BJ (cell line): ENCODE data around the gene PTGR2. TPM values are rescaled to one million over a fixed set of nuclear protein-coding genes. Genes with fewer than 3 reads are reported as not detected.

Experiments
- CTCF ChIA-PET: fragments of 350-600 bp; formaldehyde crosslinking; extraction: SDS; loops from one replicate; lab custom pipeline; 2021; ENCODE audit warnings: antibody characterized with exemption, inconsistent platforms; lab: Yijun Ruan, JAX
- POLR2A ChIA-PET: fragments of 300-600 bp; sonication (Branson Sonifier 250); formaldehyde crosslinking; extraction: SDS; loops from one replicate; lab custom pipeline; 2021; ENCODE audit warnings: antibody characterized with exemption; lab: Charles Lee
- DNase-seq: peaks from one replicate; pipeline ENCODE4 v3.0.0-alpha.2; 2011; ENCODE audit warnings: low read depth
- H3K27me3 ChIP-seq: 2 replicates; pipeline ENCODE4 v1.6.0; 2011; ENCODE audit warnings: low read length; ENCODE audit not compliant: control insufficient read depth, insufficient read depth
- H3K36me3 ChIP-seq: 2 replicates; pipeline ENCODE4 v1.5.1; 2011; ENCODE audit warnings: low read length; ENCODE audit not compliant: control insufficient read depth, insufficient read depth
- H3K4me3 ChIP-seq: 2 replicates; pipeline ENCODE4 v1.5.1; 2011; ENCODE audit warnings: low read depth, mild to moderate bottlenecking, control low read depth, low read length
- polyA plus RNA-seq: library from polyadenylated mRNA; depleted of rRNA; stranded (reverse); fragments of >200 nt; gene quantifications from 2 replicates; pipeline ENCODE4 v1.2.3, GENCODE V29; 2011
- TF ChIP-seq, protein P1 (sequence below): IDR thresholded peaks from 2 replicates; pipeline ENCODE4 v1.5.1; 2011; ENCODE audit warnings: low read depth, mild to moderate bottlenecking, control low read depth, inconsistent platforms, low read length, moderate library complexity; ENCODE audit not compliant: insufficient read depth

PTGR2 gene
- polyA plus RNA-seq, 1 experiment = 1.3 TPM

DNA sequence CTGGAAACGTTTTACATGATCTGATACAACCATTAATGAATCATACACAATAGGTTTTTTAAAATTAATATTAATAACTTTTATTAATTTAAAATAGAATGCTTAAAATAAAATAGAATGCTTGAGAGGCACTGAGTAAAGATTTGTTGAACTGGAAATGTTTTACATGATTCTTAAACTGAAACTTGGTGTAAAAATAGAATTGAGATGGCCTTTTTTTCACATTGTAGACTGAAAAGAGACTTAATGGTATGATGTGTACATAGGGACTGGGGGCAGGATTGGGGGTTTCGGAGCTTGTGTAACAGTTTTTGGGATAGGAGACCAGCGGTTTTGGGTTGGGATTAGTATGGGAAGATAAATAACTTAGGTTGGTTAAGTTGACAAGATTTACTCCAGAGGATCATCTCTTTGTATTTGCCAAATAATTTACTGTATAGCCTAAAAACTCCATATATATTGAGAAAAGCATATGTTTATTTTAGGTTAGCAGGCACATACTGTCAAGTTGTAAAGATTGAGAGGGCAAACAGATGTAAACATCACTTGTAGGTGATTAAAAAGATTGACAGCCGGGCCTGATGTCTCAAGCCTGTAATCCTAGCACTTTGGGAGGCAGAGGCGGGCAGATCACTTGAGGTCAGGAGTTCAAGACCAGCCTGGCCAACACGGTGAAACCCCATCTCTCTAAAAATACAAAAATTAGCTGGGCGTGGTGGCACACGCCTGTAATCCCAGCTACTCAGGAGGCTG, 33.0 kb downstream of the PTGR2 start:
- Histone ChIP-seq H3K27me3 (no peaks in the 10 kb centered on the region), H3K36me3 (no peaks in the 10 kb centered on the region), H3K4me3 (no peak overlapping the region)
- CTCF ChIA-PET = no interaction called here
- POLR2A ChIA-PET = no interaction called here
- DNase-seq = no peak
- TF ChIP-seq, protein P1, sequence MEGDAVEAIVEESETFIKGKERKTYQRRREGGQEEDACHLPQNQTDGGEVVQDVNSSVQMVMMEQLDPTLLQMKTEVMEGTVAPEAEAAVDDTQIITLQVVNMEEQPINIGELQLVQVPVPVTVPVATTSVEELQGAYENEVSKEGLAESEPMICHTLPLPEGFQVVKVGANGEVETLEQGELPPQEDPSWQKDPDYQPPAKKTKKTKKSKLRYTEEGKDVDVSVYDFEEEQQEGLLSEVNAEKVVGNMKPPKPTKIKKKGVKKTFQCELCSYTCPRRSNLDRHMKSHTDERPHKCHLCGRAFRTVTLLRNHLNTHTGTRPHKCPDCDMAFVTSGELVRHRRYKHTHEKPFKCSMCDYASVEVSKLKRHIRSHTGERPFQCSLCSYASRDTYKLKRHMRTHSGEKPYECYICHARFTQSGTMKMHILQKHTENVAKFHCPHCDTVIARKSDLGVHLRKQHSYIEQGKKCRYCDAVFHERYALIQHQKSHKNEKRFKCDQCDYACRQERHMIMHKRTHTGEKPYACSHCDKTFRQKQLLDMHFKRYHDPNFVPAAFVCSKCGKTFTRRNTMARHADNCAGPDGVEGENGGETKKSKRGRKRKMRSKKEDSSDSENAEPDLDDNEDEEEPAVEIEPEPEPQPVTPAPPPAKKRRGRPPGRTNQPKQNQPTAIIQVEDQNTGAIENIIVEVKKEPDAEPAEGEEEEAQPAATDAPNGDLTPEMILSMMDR = no peak

DNA sequence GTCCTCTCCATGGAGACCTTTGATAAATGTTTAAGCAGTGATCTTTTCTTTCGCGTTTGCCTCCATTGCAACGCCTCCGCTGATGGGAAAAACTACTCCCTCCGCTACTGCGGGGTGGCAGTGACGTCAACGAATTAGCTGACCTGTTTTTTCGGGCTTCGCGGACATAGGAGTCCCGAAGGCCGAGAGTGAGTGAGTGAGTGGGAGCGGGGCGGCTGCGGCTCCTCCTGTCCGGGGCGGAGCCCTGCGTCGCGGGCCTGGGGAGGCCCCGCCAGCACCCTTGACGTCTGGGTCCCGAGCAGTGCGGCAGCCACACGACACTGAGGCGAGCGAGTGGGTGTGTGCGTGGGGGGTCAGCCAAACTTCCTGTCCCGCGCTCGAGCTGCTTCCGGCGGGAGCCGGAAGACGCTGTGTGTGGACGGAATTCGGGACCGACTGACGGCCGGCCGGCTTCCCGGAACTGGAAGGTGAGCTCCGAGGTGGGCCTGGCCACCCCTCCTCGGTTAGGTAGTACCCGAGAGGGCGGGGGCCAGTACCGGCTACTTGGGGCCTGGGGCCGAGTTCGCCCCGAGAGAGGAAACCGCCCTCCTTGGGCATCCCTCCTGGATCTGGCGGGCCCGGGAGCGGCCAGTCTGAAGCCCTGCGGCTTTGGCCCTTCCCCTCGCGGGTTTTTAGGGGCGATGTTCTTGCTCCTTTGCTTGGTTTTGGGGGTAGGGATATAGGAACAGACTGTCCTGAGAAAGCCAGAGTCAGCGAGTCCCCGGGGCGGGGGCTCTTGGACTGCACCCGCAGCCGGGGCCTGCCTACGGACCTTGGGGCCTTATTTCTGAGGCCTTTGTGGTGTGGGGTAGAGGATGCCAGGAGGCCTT, 35.1 kb downstream of the PTGR2 start, which contains the start of gene ZNF410:
Gene ZNF410 (plus strand): TSS at position 411 of the 869 bp plus-strand sequence. CDS start 5,317 bp downstream, outside the sequence.
- H3K4me3 ChIP-seq = peak within 1 kb of the TSS; percentile 88
- DNase-seq = peak; percentile 90
- ChIA-PET POLR2A (interaction anchor here (0.6 kb wide), 1 partner anchor 165 kb away, joined by 4 read pairs; no protein-coding TSS in a partner anchor), CTCF (interaction anchor here (1.5 kb wide), 1 partner anchor 9 kb away, joined by 4 read pairs; no protein-coding TSS in a partner anchor)
- H3K36me3 ChIP-seq = no peaks in the 10 kb centered on the region
- H3K27me3 ChIP-seq = no peaks in the 10 kb centered on the region
- TF ChIP-seq, protein P1 = no peak

DNA sequence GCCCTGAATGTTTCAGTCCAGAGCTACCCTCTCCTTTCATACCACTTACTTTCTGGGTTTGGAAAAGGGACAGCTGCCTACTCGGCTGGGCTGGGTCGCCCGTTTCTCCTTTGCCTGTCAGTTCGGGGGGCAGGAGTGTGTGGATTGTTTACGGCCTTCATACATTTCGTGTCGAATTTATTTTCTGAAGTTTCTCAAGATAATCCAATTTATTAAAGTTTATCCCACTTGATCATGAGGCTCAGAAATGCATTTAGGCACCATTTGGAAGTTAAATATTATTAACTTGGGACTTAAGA, 35.6 kb downstream of the PTGR2 start:
- TF ChIP-seq, protein P1 = no peak
- peak overlapping the region; percentile 88 for H3K4me3 ChIP-seq
- DNase-seq = no peak
- no peaks in the 10 kb centered on the region for H3K27me3 ChIP-seq
- H3K36me3 ChIP-seq = no peaks in the 10 kb centered on the region
- POLR2A ChIA-PET = no interaction called here
- CTCF ChIA-PET = interaction anchor here (1.5 kb wide), 1 partner anchor 8 kb away, joined by 4 read pairs; no protein-coding TSS in a partner anchor

DNA sequence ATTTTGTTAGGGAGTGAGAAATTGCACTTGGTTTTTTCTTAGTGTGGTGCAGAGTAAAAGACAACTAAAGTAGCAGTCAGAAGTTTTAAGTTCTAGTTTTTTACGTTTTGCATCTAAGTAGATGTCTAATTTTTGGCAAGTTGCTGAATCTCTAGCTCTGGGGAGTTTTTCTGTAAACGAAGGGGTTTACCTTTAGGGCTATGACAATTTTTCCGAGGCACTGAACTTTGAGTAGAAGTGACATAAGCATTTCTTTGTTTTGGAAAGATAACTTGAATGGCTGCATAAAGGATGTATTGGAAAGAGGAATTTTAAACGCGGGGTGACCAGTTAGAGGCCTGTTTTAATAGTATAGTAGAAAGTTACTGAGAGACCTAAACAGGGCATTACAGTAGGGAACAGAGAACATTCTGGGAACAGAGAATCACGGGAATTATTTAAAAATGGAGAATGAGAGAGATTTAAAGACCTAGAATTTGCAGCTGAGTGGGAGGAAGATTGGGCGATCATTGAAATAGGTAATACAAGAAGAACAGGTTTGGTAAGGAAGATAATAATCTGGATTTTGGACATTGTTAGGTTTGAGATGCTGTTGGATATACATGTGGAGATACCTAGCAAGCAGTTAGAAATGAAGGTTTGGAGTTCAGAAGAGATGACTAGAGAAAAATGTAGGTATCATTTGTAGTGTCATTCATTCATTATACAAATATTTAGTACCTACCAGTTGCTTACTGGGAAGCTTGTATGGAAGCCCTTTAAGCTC, 36.2 kb downstream of the PTGR2 start:
- ChIA-PET CTCF (interaction anchor here (1.5 kb wide), 1 partner anchor 8 kb away, joined by 4 read pairs; no protein-coding TSS in a partner anchor), POLR2A (no interaction called here)
- TF ChIP-seq, protein P1 = no peak
- Histone ChIP-seq H3K36me3 (no peaks in the 10 kb centered on the region), H3K27me3 (no peaks in the 10 kb centered on the region), H3K4me3 (peak overlapping the region; percentile 88)
- DNase-seq = no peak
